Peyer's patch (tissue), 4 donors: Measurements from ENCODE around the gene CHD5. TPM values are rescaled to one million over a fixed set of nuclear protein-coding genes. Genes with fewer than 3 reads are reported as not detected.

Experiments used
- DNase-seq, 3 donors: peaks; one replicate each; pipeline ENCODE4 v3.0.0-alpha.2; 2017 to 2019
- H3K27ac ChIP-seq, 4 donors: fragments of 200-600 bp; sonication (generic); one replicate each; pipeline ENCODE4 v1.5.1; 2016 to 2019
- H3K27me3 ChIP-seq, 2 donors: fragments of 200-600 bp; sonication (generic); one replicate each; pipeline ENCODE4 v1.5.1; 2019
- H3K36me3 ChIP-seq, 3 donors: fragments of 200-600 bp; sonication (generic); one replicate each; pipeline ENCODE4 v1.5.1; 2016 to 2019
- H3K4me1 ChIP-seq, 4 donors: fragments of 200-600 bp; sonication (generic); one replicate each; pipeline ENCODE4 v1.5.1; 2016 to 2019
- H3K4me3 ChIP-seq, 4 donors: fragments of 200-600 bp; sonication (generic); 1 replicate in 3 of 4; 2 replicates in 1 of 4; pipeline ENCODE4 v1.5.1; 2016 to 2019; ENCODE audit warnings: mild to moderate bottlenecking in 1 of 4
- H3K9me3 ChIP-seq, 4 donors: fragments of 200-600 bp; sonication (generic); one replicate each; pipeline ENCODE4 v1.5.1; 2016 to 2019; ENCODE audit warnings: mild to moderate bottlenecking in 1 of 4
- POLR2A ChIP-seq, 2 donors: fragments of 450-650 bp; IDR thresholded peaks; one replicate each; pipeline ENCODE4 v1.5.1; 2017; ENCODE audit warnings: antibody characterized with exemption in 2 of 2, mild to moderate bottlenecking in 2 of 2, moderate library complexity in 2 of 2
- total RNA-seq, 4 donors: library from RNA; depleted of rRNA; stranded (reverse); fragments of >200 nt; gene quantifications; one replicate each; pipeline ENCODE4 v1.1.0, GENCODE V29; 2016
- TF ChIP-seq, protein P1 (sequence below), 6 experiments: fragments of 450-650 bp in 4 of 6; fragments of 200-600 bp in 2 of 6; sonication (generic) in 1 of 6; IDR thresholded peaks; one replicate each; pipeline ENCODE4 v1.5.1; 2017 to 2019; ENCODE audit warnings: antibody characterized with exemption in 6 of 6, mild to moderate bottlenecking in 3 of 6, moderate library complexity in 1 of 6

Gene CHD5
- total RNA-seq, 4 donors from 2014 or later: under 0.01 to 0.66 (median 0.22) TPM

DNA sequence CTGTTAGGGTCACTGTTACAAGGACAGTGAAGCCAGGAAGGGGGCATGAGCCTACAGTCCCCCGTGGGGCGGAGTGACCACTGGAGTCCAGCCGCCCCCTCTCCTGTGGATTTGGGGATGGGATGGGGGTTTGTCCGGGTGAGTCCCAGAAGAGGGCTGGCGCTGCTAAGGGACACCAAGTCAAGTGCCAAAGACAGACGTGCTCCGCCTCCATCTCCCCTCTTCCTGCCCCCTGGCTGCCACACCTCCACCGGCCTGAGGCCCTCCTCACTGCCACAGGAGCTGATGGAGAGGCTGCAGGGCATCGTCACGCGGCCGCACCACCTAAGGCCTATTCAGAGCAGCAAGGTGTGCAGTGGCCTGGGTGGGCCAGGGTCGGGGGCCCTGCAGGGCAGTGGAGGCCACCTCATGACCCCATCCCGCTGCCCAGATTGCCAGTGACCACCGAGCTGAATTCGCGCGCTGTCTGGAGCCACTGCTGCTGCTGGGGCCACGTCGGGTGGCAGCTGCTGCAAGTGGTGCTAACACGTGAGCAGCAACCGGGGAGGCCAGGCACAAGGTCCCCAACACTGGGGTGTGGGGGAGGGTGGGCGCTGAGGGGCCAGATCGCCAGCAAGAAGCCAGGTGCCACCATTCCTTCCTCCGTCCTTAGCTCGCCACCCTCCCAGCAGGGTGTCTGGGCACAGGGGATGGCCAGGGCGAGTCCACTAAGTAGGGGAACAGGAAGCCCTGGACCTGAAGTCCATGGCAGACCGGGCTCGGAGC is 30.7 kb upstream of the CHD5 start:
- H3K27me3 ChIP-seq: no peaks in the 10 kb centered on the region
- no peak for TF ChIP-seq POLR2A (IDR thresholded peaks at IDR 0.05)
- no peak for DNase-seq
- H3K4me1 ChIP-seq: peaks cover 5 to 30% (median 16%) of the 10 kb centered on the region in 4 donors
- H3K4me3 ChIP-seq: no peak overlapping the region
- no peaks in the 10 kb centered on the region for H3K9me3 ChIP-seq
- peaks cover 0 to 7% (median 0%) of the 10 kb centered on the region in 3 donors for H3K36me3 ChIP-seq
- H3K27ac ChIP-seq: no peak overlapping the region

DNA sequence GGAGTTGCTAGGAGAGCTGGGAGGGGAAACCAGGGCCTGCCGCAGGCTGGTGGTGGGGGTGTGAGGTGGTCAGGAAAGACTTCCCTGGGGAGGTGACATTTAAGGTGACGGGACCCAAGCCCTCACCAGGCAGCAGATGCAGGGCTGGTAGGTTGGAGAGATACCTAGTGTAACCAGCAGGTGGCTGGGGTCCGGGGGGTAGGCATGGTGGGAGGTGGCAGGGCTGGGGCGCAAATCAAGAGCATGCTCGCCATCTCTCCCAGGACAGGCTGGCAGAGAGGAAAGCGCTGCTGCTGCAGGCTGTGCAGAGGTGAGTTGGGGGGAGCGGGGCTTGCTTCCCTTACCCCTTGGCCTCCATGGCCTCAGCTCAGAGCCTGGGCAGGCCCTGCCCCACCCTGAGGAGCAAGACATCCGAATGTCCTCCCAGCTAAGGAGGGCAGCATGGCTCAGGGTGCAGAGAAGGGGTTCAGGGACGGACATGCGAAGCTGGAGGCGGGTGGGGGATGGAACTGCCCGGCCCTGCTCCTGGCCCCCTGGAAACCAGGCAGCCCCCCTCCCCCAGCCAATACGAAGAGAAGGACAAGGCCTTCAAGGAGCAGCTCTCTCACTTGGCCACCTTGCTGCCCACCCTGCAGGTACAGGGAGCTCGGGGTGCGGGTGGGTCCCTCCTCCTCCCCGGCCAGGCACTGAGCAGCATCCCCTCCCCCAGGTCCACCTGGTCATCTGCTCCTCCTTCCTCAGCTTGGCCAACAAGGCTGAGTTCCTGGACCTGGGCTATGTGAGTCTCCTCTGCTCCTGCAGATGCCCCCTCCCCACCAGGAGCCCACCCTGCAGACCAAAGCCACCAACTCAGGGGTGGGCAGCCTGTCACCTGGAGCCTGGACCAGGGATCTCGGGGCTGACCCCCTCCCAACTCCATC is 29.8 kb upstream of the CHD5 start:
- Histone ChIP-seq H3K4me1 (peaks cover 5 to 39% (median 23%) of the 10 kb centered on the region in 4 donors), H3K36me3 (peaks cover 0 to 7% (median 0%) of the 10 kb centered on the region in 3 donors), H3K4me3 (peak overlapping the region in 1 of 4 donors; percentile 54), H3K9me3 (no peaks in the 10 kb centered on the region), H3K27me3 (no peaks in the 10 kb centered on the region), H3K27ac (no peak overlapping the region)
- TF ChIP-seq POLR2A (IDR thresholded peaks at IDR 0.05): no peak
- TF ChIP-seq, protein P1, sequence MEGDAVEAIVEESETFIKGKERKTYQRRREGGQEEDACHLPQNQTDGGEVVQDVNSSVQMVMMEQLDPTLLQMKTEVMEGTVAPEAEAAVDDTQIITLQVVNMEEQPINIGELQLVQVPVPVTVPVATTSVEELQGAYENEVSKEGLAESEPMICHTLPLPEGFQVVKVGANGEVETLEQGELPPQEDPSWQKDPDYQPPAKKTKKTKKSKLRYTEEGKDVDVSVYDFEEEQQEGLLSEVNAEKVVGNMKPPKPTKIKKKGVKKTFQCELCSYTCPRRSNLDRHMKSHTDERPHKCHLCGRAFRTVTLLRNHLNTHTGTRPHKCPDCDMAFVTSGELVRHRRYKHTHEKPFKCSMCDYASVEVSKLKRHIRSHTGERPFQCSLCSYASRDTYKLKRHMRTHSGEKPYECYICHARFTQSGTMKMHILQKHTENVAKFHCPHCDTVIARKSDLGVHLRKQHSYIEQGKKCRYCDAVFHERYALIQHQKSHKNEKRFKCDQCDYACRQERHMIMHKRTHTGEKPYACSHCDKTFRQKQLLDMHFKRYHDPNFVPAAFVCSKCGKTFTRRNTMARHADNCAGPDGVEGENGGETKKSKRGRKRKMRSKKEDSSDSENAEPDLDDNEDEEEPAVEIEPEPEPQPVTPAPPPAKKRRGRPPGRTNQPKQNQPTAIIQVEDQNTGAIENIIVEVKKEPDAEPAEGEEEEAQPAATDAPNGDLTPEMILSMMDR (IDR thresholded peaks at IDR 0.05): no peak
- DNase-seq: no peak

DNA sequence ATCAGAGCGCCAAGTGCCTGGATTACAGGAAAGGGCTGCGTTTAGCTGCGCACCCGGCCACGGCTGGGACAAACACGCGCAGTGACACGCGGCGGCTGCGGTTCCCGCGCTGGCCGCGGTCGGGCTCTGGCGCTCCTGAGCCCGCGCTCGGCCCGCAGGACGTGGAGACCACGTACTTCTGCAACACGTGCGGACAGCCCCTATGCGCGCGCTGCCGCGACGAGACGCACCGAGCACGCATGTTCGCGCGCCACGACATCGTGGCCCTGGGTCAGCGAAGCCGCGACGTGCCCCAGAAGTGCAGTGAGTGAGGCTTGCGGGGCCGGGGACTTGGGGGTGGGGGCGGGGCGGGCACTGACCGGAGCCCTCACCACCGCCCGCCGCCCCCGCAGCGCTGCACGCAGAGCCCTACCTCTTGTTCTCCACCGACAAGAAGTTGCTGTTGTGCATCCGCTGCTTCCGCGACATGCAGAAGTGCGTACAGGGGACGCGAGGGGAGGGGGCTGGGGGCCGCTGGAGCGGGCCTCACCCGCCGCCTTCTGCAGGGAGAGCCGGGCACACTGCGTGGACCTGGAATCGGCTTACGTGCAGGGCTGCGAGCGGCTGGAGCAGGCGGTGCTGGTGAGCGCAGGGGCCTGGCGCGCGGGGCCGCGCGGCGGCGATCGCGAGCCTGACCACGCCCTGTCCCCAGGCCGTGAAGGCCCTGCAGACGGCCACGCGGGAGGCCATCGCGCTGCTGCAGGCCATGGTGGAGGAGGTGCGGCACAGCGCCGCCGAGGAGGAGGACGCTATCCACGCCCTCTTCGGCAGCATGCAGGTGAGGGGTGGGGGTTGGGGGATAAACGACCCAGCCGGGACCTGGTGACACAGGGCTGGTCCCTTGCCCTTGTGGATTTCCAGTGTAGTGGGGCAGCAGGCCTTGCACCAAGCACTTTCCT is 28.9 kb upstream of the CHD5 start:
- TF ChIP-seq POLR2A (IDR thresholded peaks at IDR 0.05): no peak
- TF ChIP-seq, protein P1 (IDR thresholded peaks at IDR 0.05): peak; percentile 22 to 72 (median 53)
- H3K36me3 ChIP-seq: peaks cover 0 to 7% (median 0%) of the 10 kb centered on the region in 3 donors
- peak overlapping the region; percentile 29 to 57 (median 52) for H3K4me3 ChIP-seq
- H3K27ac ChIP-seq: peak overlapping the region in 1 of 4 donors; percentile 38
- no peaks in the 10 kb centered on the region for H3K27me3 ChIP-seq
- H3K4me1 ChIP-seq: peaks cover 5 to 44% (median 25%) of the 10 kb centered on the region in 4 donors
- DNase-seq: peak in 2 of 3 donors; percentile 62 to 78
- H3K9me3 ChIP-seq: no peaks in the 10 kb centered on the region

DNA sequence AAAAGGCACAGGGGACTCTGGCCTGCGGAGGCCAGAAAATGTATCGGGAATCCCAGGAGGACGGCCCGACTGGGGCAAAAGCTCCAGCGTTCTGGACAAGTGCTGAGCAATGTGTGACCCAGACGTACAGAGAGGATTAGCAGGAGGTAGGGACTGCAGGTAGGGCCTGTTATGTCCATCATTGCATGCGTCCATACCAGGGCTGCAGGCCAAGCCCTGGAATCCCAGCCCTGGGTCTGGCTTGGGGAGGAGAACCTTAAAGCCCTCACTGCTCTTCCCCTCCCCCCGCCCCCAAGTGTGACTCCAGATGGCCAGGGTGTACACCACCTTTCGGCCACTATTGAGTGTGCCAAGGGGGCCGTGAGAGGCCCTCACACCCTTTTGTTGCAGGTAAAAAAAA is 27.8 kb upstream of the CHD5 start:
- Histone ChIP-seq H3K4me1 (peaks cover 5 to 44% (median 25%) of the 10 kb centered on the region in 4 donors), H3K36me3 (peaks cover 0 to 7% (median 0%) of the 10 kb centered on the region in 3 donors), H3K4me3 (no peak overlapping the region), H3K27ac (no peak overlapping the region), H3K9me3 (no peaks in the 10 kb centered on the region), H3K27me3 (no peaks in the 10 kb centered on the region)
- TF ChIP-seq, protein P1 (IDR thresholded peaks at IDR 0.05): no peak
- DNase-seq: no peak

DNA sequence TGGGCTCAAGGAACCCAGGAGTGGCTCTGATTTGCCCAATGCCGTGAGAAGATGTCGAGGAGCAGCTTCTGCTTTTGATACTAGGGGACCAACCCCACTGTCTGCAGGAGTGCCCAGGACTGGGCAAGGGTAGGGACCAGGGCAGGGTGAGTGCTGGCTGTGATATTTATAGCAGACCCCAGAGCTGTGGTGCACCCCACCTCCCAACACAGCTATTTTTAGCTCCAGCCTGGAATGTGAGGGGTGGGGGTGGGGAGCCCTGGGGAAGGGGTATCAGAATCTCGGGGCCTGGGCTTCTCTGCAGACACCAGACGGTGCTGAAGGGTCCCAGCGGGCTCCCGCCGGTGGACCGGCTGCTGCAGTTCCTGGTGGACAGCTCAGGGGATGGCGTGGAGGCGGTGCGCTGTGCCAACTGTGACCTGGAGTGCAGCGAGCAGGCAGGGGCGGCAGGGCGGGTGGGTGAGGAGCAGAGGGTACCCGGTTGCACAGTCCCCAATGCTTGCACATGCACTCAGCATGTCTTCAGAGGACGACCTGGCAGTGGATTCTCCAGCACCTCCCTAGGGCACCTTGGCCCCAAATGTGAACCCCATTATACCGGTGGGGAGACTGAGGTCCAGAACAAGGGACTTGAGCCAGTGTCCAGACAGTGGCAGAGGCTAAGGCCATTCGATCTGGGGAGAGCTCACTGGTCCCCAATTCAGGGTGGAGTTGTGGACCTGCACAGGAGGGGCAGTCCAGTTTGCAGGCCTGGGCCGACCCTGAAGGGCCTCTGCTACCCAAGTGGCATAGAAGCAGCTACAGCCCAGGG is 27.2 kb upstream of the CHD5 start:
- H3K27ac ChIP-seq: no peak overlapping the region
- peak overlapping the region in 1 of 4 donors; percentile 69 for H3K4me3 ChIP-seq
- no peak for TF ChIP-seq POLR2A (IDR thresholded peaks at IDR 0.05)
- no peaks in the 10 kb centered on the region for H3K9me3 ChIP-seq
- no peaks in the 10 kb centered on the region for H3K27me3 ChIP-seq
- no peak for DNase-seq
- H3K36me3 ChIP-seq: peaks cover 0 to 7% (median 0%) of the 10 kb centered on the region in 3 donors
- peaks cover 5 to 44% (median 25%) of the 10 kb centered on the region in 4 donors for H3K4me1 ChIP-seq
